ENCODE data around the gene APEX2.
"Not testable (repeated sequence)": the region's sequence is repeated elsewhere in the genome, so short reads cannot be mapped to it uniquely, and the experiment has no call there.

APEX2 gene, protein sequence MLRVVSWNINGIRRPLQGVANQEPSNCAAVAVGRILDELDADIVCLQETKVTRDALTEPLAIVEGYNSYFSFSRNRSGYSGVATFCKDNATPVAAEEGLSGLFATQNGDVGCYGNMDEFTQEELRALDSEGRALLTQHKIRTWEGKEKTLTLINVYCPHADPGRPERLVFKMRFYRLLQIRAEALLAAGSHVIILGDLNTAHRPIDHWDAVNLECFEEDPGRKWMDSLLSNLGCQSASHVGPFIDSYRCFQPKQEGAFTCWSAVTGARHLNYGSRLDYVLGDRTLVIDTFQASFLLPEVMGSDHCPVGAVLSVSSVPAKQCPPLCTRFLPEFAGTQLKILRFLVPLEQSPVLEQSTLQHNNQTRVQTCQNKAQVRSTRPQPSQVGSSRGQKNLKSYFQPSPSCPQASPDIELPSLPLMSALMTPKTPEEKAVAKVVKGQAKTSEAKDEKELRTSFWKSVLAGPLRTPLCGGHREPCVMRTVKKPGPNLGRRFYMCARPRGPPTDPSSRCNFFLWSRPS

DNA sequence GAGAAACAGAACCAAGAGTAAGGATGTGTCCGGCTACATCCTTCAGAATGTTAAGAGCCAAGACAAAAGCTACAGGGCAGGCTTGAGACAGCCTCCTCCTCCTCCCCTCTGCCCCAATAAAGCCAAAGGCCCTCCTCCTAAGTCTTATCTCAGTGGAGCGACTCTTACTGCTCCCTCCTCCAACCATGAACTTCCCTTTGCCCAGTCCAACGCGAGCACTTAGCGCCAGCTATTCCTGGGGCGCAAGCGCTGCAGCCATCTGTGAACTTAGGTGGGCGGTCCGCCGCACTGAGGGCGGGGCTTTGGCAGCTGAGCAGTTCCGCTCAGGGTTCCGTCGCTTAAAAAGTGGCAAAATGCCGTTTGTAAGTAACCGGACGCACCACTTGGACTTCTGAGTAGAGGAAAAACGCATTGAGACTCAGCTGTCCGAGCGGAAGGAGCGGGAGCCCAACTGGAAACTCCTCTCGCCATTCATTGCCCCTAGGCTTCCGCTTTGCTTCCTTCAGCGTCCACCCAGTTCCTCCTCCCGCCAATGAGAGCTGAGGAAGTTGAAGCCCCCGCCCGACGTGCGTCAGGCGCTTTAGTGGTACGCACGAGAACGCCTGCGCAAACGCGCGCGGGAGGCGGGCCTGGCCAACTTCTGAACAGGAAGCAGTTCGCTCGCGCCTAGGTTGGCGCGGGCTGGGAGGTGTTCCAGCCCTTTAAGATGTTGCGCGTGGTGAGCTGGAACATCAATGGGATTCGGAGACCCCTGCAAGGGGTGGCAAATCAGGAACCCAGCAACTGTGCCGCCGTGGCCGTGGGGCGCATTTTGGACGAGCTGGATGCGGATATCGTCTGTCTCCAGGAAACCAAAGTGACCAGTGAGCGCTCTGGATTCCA lies at the start of gene APEX2:
APEX2 (plus strand) TSS at position 647 of the 882 bp plus-strand sequence; CDS start at position 707, 60 bp downstream.
- FAIRE-seq = peak; percentile 67

DNA sequence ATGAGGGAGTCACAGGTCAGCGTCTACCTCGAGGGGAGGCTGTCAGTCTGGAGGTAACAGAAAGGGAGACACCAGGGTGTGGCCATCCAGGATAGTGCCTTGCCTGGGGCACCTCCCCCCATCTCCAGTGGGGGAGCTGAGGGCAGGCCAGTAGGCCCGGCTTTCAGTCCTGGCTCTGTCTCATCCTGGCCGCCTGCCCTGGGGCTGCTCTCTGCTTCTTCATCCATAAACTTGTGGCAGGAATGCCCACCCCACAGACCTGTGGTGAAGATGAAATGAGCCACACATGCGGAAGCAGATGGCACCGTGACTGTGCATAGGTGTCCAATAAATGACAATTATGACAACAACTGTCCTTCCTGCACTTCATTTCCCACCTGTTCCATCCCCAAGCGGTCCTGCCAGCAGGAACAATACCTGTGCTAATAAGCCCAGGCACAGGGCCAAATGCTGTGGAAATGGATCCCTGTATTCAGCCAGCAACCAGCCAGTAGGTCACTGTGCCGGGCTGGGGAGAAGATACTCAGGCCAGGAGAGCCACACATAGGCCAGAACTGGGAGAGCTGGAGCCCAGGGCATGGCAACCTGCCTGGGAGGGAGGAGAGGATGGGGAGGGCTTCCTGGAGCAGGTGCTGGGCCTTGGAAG lies 49.3 kb upstream of the APEX2 start:
- FAIRE-seq = no peak

DNA sequence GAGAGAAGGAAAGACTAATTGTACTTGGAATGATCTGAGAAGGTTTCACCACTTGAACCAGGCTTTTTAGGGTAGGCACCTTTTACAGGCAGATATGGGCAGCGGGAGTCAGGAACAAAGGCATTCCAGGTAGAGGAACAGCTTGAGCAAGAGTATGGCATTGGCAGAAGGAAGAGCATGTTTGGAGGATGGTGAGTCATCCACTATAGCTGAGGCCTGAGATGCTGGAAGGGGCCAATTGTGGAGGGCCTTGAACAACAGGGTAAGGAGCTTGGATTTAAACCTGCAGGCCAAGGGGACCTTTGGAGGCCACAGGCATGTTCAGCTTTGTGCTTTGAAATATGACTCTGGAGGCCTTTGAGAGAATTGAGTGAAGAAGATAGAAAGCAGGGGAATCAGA lies 38.4 kb upstream of the APEX2 start:
- FAIRE-seq = no peak

DNA sequence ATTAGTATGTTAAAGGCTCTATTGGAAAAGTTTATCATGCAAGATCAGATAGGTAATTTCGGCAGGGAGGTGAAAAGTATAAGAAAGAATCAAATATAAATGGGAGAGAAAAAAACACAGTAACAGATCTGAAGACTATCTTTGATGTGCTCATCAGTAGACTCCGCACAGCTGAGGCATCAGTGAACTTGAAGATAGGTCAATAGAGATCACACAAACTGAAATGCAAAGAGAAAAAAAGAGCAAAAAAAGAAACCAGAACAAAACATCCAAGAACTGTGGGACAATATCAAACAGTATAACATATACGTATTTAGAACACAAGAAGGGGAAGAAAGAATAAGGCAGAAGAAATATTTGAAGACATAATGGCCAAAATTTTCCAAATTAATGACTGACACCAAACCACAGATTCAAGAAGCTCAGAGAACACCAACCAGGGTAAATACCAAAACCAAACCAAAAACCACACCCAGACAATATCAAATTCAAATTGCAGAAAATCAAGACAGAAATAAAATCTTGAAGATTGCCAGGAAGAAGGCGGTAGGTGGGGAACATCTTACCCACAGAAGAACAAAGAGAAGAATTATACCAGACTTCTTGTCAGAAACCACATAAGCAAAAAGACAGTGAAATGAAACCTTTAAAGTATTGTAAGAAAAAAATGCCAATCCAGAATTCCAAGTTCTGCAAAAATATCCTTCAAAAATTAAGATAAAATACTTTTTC lies 35.2 kb upstream of the APEX2 start:
- no peak for FAIRE-seq

DNA sequence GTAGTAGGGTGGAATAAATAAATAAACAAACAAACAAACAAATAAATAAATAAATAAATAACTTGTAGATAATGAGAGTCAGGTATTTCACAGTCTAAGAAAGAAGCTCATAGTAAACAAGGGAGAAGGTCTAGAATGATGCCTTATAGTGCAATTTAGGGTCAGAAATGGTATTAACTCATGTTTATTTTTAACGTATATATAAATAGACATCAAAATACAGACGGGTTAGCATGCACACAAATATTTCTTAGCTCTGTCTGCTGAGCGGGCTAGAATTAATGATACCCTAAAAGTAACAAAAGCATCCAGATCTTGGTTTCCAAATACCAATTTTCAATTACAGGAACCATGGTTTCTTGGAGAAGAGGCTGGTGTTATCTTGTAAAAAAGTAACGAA lies 22.8 kb upstream of the APEX2 start:
- no peak for FAIRE-seq

DNA sequence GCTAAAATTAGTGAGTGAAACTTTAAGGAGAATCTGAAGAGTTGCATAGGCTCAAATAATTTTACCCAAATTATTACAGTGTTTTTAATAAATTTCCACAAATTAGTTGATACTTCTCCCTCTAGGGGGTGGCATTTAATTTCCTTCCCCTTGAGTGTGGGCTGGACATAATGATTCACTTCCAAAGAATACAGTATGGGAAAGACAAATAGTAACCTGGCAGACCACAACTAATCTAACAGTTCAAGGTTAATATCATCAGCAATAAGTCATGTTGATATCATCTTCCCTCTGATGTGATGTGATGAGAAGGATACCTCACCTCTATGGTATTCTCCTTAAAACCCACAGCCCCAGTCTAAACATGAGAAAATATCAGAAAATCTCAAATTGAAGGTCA lies 21.7 kb upstream of the APEX2 start:
- FAIRE-seq = no peak

DNA sequence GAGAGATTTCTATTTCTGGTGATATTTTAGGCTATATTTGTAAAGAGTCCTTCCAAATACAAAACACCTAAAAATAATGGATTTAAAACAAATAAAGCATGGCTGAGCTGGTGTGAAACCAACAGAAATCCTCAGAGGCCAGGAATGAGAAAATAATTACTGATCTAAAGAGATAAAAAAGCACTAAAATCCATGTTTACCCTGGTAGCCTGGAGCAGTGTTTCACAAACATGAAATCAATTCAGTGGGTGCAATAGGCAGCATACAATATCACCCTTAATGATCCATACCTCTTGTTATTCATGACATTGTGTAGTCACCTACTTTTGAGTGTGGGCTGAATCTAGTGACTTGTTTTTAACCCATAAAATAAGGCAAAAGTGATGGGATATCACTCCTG lies 20.7 kb upstream of the APEX2 start:
- FAIRE-seq = no peak

DNA sequence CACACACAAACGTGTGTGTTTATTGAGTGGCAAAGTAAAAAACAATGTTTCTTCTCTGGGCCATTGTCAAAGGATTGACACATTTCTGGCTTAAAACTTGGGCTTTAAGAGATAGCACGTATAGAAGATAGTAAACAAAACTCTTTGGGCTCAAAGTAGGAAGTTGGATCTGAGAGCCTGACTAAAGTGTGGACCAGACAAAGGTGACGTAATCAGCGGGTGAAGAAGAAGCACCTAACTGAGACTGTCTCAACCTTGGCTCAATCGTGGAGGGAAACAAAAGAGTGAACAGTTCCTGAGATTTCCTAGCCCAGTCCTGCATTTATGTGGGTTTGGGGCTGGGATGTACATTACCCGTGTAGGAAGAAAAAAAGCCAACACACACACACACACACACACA lies 19.8 kb upstream of the APEX2 start:
- FAIRE-seq = no peak

DNA sequence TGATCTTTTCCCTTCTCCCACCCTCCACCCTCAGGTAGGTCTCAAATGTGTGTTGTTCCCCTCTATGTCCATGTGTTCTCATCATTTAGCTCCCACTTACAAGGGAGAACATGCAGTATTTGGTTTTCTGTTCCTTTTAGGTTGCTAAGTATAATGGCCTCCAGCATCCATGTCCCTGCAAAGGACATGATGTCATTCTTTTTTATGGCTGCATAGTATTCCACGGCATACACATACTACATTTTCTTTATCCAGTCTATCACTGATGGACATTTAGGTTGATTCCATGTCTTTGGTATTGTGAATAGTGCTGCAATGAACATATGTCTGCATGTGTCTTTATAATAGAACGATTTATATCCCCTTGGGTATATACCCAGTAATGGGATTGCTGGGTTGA lies 16.9 kb upstream of the APEX2 start:
- not testable (repeated sequence) for FAIRE-seq

DNA sequence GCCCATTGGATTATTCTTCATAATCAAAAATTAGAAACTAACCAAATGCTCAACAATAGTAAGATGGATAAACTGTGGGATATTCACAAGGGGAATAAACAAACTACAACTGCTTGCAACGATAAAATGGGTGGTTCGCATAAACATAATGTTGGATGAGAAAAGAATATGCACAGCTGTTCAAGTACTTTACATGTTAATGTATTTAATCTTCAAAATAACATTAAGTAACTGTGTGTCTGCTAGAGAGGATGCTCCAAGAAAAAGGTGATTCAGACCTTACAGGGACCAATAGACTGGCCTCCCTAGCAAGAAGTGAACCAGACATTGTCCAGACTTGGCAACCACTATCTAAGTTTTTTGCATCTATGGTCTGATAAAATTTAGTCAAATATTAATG lies 8.5 kb upstream of the APEX2 start:
- no peak for FAIRE-seq

DNA sequence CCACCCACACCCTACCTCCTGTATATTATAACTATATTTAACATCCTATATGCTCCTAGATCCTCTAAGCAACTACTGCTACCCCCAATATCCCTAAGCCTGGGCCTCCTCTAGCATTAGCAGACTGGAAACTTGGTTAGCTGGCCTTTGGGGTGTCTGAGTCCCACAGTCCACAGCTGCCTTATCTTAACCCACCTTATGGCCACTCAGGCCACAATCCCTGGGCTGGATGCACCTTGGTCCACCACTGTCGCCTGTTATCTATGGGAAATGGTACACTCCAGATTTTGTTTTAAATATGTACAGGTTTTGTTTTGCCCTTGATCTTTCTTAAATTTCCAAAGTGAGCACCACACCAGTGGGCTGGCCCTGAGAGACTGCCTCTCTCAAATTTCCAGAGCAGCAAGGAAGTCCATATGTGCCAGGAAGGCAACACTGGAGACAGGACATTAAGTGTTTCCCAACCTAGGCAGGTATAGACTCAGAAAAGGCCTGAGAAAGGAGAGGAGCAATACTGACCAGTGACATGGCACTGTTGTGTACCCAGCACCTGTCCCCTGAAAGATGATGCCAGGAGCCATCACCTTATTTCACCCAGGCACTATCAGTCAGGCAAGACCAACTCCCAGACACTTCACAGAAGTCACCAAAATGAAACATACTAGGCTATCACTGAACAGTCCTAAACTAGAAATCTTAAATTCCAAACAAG lies 7.1 kb upstream of the APEX2 start:
- FAIRE-seq = no peak

DNA sequence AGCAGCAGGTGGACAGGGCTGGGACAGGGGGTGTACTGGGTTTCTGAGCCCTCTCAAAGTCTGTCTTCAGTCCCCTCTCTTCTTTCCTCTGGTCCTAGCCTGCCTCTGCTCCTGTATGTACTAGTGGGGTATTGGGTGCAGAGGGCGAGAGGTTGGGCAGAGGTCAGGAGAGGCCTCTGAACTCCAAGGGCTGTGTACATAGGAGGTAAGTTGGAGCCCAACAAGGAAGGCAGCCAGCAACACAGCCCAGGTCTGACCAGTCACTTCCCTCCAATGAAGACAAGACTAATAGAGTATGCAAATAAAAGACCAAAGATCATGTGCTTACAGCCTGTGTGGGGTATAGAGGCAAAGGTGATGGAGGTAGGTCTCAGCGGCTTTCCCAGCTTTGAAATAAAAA lies 6.1 kb upstream of the APEX2 start, which contains the start of gene PFKFB1:
PFKFB1 (minus strand) TSS at position 90 of the 400 bp plus-strand sequence. CDS start 181 bp downstream, outside the sequence.
- FAIRE-seq = no peak

DNA sequence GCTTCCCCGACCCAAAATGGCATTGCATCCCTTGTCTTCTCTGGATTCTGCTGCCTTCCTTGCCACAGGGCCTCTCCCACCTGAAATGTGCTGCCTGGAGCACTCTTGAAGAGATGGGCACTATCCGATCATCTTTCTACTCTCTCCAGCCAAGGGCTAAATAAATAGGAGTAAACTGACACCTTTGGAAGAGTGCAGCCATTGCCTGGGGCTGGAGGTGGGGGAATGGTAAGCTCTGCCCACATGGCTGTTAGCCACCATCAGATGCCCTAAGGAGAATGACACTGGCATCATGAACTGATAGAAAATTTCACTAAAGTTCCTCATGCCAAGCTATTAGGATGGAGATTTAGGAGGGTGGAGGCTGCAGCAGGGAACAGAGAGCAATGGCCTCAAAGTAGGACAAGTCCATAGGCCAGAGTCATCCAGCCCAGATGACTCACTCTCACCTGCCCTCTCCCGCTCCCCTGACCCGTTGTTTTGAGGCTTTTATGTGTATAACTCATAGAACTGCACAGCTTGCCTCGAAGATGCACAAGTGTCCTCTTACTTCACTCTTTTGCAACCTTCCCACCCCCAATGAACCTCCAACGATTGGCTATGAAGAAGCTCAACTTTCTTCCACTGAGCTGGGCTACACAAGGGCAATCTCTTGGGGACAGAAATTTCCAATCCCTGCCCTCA lies 5.4 kb upstream of the APEX2 start:
- FAIRE-seq = no peak

DNA sequence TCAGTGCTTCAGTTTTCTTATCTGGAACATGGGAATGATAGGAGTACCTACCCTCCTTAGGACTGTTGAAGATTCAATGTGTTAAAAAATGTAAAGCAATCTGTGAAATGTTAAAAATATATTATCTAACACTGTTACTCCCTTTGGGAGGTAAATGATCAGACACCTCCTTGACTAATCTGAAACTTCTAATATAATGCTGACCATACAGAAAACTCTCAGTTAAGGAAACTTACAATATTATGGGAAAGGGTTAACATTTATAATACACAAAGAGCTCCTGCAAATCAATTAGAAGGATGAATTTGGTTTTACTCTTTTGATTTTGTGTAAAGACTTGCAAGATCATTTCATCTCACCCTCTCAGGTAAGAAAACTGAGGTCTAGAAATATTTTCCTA lies 4.5 kb upstream of the APEX2 start:
- FAIRE-seq = no peak

DNA sequence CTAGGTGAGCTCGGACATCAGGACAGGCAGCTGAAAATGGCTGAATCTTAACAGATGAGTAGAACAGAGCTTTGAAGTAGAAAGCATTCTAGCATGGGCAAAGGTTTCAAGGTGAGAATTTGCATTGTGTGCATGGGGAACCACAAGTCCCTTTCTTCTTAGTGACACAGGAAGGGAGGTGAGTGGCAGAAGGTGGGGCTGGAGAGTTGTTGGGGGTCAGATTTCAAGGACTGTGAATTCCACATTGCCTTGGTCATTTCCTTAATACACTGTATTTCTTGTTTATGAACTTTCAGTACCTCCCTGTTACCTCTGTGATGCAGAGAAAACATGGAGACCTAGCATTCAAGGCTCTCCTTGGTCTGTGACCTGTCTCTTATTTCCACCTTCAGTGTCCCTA lies 4.1 kb downstream of the APEX2 start:
- FAIRE-seq = no peak

DNA sequence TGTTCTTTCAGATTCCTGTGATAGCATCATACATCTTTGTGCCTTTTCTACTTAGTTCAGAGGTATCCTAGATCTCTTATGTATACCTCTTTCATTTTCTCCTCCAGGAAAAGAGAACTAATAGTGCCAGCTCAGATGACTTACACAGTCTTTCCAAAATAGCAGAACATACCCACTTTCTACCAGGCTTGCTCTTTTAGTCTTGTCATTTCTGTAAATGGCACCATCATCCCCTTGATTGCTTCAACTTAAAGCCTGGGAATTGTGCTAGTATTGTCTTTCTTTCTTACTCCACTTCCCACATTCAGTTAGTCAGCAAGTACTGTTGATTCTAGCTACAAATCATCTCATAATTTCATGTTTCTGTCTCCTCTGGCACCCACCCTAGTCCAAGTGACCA lies 5.1 kb downstream of the APEX2 start:
- no peak for FAIRE-seq

DNA sequence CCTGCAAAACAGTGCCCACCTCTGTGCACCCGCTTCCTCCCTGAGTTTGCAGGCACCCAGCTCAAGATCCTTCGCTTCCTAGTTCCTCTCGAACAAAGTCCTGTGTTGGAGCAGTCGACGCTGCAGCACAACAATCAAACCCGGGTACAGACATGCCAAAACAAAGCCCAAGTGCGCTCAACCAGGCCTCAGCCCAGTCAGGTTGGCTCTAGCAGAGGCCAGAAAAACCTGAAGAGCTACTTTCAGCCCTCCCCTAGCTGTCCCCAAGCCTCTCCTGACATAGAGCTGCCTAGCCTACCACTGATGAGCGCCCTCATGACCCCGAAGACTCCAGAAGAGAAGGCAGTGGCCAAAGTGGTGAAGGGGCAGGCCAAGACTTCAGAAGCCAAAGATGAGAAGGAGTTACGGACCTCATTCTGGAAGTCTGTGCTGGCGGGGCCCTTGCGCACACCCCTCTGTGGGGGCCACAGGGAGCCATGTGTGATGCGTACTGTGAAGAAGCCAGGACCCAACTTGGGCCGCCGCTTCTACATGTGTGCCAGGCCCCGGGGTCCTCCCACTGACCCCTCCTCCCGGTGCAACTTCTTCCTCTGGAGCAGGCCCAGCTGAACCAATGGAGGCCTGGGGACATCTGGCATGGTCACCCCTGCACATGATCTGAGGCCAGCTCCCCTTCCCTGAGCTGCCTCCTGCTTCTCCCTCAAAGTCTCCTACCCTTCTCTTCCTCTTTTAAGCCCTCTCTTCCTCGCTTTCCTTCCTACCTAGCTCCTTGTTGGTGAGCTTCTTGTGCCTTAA lies 6.9 kb downstream of the APEX2 start:
- no peak for FAIRE-seq

DNA sequence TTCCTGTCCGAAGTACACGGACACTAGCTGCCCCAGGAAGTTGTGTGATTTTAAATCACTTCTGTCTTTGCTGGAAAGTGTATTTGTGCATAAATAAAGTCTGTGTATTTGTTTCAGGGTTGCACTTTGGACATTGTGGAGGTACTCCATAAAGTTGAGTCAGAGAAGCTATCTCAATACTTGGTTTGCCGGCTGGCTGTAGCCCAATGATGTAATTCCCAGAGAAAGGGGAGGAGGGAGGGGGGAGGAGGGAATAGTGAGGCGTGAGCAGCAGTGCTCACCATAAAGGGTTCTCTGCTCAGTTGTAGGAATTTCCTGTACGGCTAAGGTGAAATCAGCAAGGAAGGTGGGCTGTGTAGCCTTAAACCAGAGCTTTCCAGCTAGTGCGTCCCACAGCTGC lies 7.5 kb downstream of the APEX2 start:
- no peak for FAIRE-seq

DNA sequence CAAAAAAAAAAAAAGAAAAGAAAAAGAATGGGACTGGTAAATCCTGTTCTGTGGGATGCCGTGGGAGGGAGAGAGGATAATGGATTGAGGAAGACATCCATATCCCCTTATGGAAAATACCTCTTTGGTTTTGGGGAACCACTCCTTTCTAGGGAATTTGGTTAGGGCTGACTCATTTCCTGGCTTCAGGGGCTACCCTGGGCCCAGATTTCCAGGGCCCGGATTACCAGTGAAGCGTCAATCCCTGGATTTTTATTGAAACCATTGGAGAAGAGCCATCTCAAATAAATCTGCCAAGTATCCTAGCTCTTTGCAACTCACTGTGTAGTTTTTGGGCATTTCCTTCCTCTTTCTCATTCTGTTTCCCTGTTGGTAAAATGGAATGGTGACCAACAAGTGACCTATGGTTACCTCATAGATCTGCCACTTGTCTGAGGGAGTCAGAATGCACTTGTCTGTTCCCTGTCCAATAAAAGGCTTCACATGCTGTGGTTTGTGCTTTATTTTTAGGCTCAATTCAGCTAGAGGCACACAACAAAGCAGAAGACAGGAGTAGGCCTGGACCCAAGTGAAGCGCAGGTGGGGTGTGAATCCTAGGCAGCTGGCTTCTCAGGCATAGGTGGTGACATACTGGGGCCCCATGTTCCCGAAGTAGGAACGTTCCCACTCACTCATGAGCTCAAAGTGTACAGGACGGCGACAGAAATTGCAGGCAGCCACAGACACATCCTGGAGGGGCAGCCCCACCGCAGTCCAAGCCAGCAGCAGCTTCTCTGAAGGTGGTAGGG lies 8.6 kb downstream of the APEX2 start:
- no peak for FAIRE-seq

DNA sequence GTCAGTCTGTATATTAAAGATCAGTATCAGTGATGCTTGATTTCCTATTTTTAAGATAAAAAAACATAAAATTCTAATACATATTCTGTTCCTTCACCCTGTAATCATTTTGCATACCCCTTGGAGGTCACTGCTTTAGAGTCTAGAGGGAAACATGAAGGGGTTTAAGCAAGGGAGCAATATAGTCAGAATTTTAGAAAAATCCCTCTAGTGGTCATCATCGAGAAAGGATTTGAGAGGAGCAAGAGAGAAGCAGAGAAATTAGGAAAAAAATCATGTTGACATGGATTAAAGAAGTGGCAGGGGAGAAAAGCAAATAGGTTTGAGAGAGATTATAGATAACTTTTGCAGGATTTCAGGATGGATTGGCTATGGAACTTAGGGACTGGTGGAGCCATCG lies 11.1 kb downstream of the APEX2 start:
- no peak for FAIRE-seq

Data from TTC549 (cell line).